PC-9 (cell line): ENCODE data around the gene HIPK1.

Experiments
- CTCF ChIP-seq: fragments of 200-600 bp; sonication (generic); conservative IDR thresholded peaks from 2 replicates; pipeline ENCODE4 v1.6.1; 2017; ENCODE audit warnings: mixed run types, antibody characterized with exemption, mild to moderate bottlenecking, moderate library complexity
- EZH2 ChIP-seq: fragments of 200-600 bp; sonication (generic); IDR thresholded peaks from 2 replicates; pipeline ENCODE4 v1.8.0; 2017; ENCODE audit warnings: antibody characterized with exemption, low read depth

GRCh38 chr1:113928187-113928930, 765 bp upstream of the HIPK1 start:
- TF ChIP-seq CTCF (no peak), EZH2 (no peak)
